Measurements from ENCODE around the gene IER5L. TPM values are rescaled to one million over a fixed set of nuclear protein-coding genes. Genes with fewer than 3 reads are reported as not detected.
"Not testable (repeated sequence)": the region's sequence is repeated elsewhere in the genome, so short reads cannot be mapped to it uniquely, and the experiment has no call there.

Gene IER5L
- total RNA-seq, 2 experiments from 2014 or later = 8.6 to 8.8 TPM

GRCh38 chr9:129200255-129200654 lies 22.2 kb upstream of the IER5L start:
- no peak for DNase-seq
- POLR2A ChIA-PET = no interaction called here
- Mint-ChIP-seq H3K9me3 (no peaks in the 10 kb centered on the region), H3K36me3 (no peaks in the 10 kb centered on the region), H3K27ac (no peak overlapping the region), H3K4me3 (no peak overlapping the region), H3K27me3 (peaks cover 10% of the 10 kb centered on the region), H3K4me1 (peaks cover 3% of the 10 kb centered on the region)
- no peak for ATAC-seq (ENCODE audit: low read depth)

GRCh38 chr9:129199044-129199435 lies 21.0 kb upstream of the IER5L start:
- POLR2A ChIA-PET = interaction anchor here (1.5 kb wide), 1 partner anchor 22 kb away, joined by 4 read pairs; no protein-coding TSS in a partner anchor
- Mint-ChIP-seq H3K9me3 (no peaks in the 10 kb centered on the region), H3K27ac (no peak overlapping the region), H3K4me1 (peaks cover 3% of the 10 kb centered on the region), H3K36me3 (no peaks in the 10 kb centered on the region), H3K27me3 (peaks cover 16% of the 10 kb centered on the region), H3K4me3 (no peak overlapping the region)
- no peak for DNase-seq
- no peak for ATAC-seq (ENCODE audit: low read depth)

DNA sequence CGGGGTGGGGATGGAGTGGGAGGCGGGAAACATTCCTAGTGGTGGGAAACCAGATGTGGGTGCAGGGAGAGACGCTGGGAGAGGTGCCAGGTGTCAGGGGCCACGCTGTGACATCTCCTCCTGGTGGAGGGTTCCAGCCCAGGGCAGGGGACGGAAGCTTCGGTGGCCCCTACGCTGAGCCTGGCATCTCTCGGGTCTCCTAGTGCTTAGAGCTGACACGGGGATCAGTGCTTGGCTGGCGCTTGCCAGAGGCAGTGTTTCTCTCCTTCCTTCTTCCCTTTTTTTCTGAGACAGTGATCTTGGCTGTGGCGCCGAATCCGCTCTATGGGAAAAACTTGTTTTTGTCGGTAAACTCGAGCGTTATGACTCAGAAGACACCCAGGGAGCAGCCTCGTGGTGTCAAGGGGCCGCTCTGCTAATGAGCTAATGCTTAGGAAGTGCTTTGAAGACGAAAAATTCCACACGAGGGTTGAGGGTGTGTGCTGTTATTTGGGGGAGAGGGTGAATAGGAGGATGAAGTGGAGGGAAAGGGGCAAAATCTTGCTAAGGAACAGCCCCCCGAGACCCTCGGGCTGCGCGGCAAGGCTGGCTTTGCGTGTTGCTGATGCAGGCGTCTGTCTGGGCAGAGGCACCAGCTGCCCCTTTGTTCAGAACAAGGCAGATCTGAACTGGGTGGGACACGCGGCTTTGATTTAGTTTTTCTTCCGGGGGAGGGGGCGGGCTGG lies 20.4 kb upstream of the IER5L start:
- DNase-seq (no peak), ATAC-seq (ENCODE audit: low read depth) (no peak)
- Mint-ChIP-seq H3K36me3 (no peaks in the 10 kb centered on the region), H3K27me3 (peaks cover 16% of the 10 kb centered on the region), H3K9me3 (no peaks in the 10 kb centered on the region), H3K4me1 (peaks cover 3% of the 10 kb centered on the region), H3K4me3 (no peak overlapping the region), H3K27ac (no peak overlapping the region)
- POLR2A ChIA-PET = interaction anchor here (1.5 kb wide), 1 partner anchor 21 kb away, joined by 4 read pairs; no protein-coding TSS in a partner anchor

- Mint-ChIP-seq H3K9me3 (peaks cover 3% of the 10 kb centered on the region), H3K36me3 (no peaks in the 10 kb centered on the region), H3K4me3 (no peak overlapping the region), H3K27me3 (peaks cover 16% of the 10 kb centered on the region), H3K27ac (no peak overlapping the region), H3K4me1 (peaks cover 1% of the 10 kb centered on the region)
- ATAC-seq (ENCODE audit: low read depth) (no peak), DNase-seq (no peak)
- POLR2A ChIA-PET = interaction anchor here (0.9 kb wide), 1 partner anchor 20 kb away, joined by 3 read pairs; the partner anchor contains the start of gene IER5L
Measured at GRCh38 chr9:129197978-129198318, 19.9 kb upstream of the IER5L start.

DNA sequence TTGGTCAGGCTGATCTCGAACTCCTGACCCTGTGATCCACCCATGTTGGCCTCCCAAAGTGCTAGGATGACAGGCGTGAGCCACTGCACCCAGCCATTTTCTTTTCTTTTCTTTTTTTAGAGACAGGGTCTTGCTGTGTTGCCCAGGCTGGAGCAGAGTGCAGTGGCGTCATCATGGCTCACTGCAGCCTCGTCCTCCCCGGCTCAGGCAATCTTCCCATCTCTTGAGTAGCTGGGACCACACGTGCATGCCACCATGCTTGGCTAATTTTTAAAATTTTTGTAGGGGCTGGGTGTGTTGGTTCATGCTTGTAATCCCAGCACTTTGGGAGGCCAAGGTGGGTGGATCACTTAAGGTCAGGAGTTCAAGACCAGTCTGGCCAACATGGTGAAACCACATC lies 19.0 kb upstream of the IER5L start:
- POLR2A ChIA-PET = interaction anchor here (0.9 kb wide), 1 partner anchor 19 kb away, joined by 3 read pairs; the partner anchor contains the start of gene IER5L
- not testable (repeated sequence) for H3K4me3 Mint-ChIP-seq; DNase-seq; H3K27ac Mint-ChIP-seq; H3K36me3 Mint-ChIP-seq; H3K4me1 Mint-ChIP-seq; H3K9me3 Mint-ChIP-seq; ATAC-seq (ENCODE audit: low read depth)
- peaks cover 22% of the 10 kb centered on the region for H3K27me3 Mint-ChIP-seq

DNA sequence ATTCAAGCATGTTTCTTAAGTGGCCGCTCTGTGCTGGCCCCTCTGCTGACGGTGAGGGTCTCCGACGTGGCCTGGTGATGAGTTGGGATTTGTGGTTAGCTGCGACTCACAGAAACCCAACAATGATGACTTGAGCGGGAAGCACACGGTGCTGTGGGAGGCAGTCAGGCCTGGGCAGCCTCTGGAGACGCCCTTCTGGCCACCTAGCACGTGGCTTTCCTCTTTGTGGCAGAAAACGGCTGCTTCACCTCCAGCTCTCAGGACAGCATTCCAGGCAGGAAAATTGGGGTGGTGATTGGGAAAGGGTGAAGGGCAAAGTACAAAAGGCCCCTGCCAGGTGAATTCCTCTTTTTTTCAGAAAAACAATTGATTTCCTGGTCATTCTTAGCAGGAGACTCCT lies 17.5 kb upstream of the IER5L start:
- no peak for ATAC-seq (ENCODE audit: low read depth)
- DNase-seq = no peak
- H3K36me3 Mint-ChIP-seq = no peaks in the 10 kb centered on the region
- H3K4me1 Mint-ChIP-seq = peaks cover 1% of the 10 kb centered on the region
- POLR2A ChIA-PET = no interaction called here
- H3K27ac Mint-ChIP-seq = no peak overlapping the region
- H3K9me3 Mint-ChIP-seq = peaks cover 8% of the 10 kb centered on the region
- H3K4me3 Mint-ChIP-seq = no peak overlapping the region
- peaks cover 23% of the 10 kb centered on the region for H3K27me3 Mint-ChIP-seq

GRCh38 chr9:129194221-129194620 lies 16.2 kb upstream of the IER5L start:
- Mint-ChIP-seq H3K27ac (no peak overlapping the region), H3K36me3 (no peaks in the 10 kb centered on the region), H3K27me3 (peaks cover 23% of the 10 kb centered on the region), H3K4me1 (peaks cover 1% of the 10 kb centered on the region), H3K9me3 (peaks cover 8% of the 10 kb centered on the region), H3K4me3 (no peak overlapping the region)
- POLR2A ChIA-PET = interaction anchor here (0.6 kb wide), 1 partner anchor 13 kb away, joined by 3 read pairs; no protein-coding TSS in a partner anchor
- ATAC-seq (ENCODE audit: low read depth) = no peak
- DNase-seq = no peak

GRCh38 chr9:129193655-129194054 lies 15.6 kb upstream of the IER5L start:
- Mint-ChIP-seq H3K9me3 (peaks cover 8% of the 10 kb centered on the region), H3K4me3 (no peak overlapping the region), H3K4me1 (no peaks in the 10 kb centered on the region), H3K36me3 (no peaks in the 10 kb centered on the region), H3K27me3 (peaks cover 23% of the 10 kb centered on the region), H3K27ac (no peak overlapping the region)
- POLR2A ChIA-PET = interaction anchor here (0.6 kb wide), 1 partner anchor 13 kb away, joined by 3 read pairs; no protein-coding TSS in a partner anchor
- ATAC-seq (ENCODE audit: low read depth) = no peak
- no peak for DNase-seq

- H3K9me3 Mint-ChIP-seq = peaks cover 8% of the 10 kb centered on the region
- POLR2A ChIA-PET = no interaction called here
- no peak overlapping the region for H3K27ac Mint-ChIP-seq
- no peaks in the 10 kb centered on the region for H3K4me1 Mint-ChIP-seq
- H3K36me3 Mint-ChIP-seq = no peaks in the 10 kb centered on the region
- H3K4me3 Mint-ChIP-seq = no peak overlapping the region
- ATAC-seq (ENCODE audit: low read depth) (no peak), DNase-seq (no peak)
- peaks cover 14% of the 10 kb centered on the region for H3K27me3 Mint-ChIP-seq
Measured at GRCh38 chr9:129191234-129191633, 13.2 kb upstream of the IER5L start.

- H3K36me3 Mint-ChIP-seq; DNase-seq; H3K4me3 Mint-ChIP-seq; H3K9me3 Mint-ChIP-seq; H3K4me1 Mint-ChIP-seq; ATAC-seq (ENCODE audit: low read depth); POLR2A ChIA-PET; H3K27ac Mint-ChIP-seq: not testable (repeated sequence)
- peaks cover 14% of the 10 kb centered on the region for H3K27me3 Mint-ChIP-seq
Measured at GRCh38 chr9:129189971-129190370, 11.9 kb upstream of the IER5L start.

GRCh38 chr9:129187042-129187441 lies 9.0 kb upstream of the IER5L start:
- H3K27me3 Mint-ChIP-seq = peaks cover 1% of the 10 kb centered on the region
- peaks cover 2% of the 10 kb centered on the region for H3K9me3 Mint-ChIP-seq
- POLR2A ChIA-PET = interaction anchor here (2.2 kb wide), 1 partner anchor 9 kb away, joined by 10 read pairs; the partner anchor contains the start of gene IER5L
- ATAC-seq (ENCODE audit: low read depth) (no peak), DNase-seq (no peak)
- H3K36me3 Mint-ChIP-seq = no peaks in the 10 kb centered on the region
- no peak overlapping the region for H3K4me3 Mint-ChIP-seq
- peaks cover 3% of the 10 kb centered on the region for H3K4me1 Mint-ChIP-seq
- H3K27ac Mint-ChIP-seq = no peak overlapping the region

- Mint-ChIP-seq H3K27ac (no peak overlapping the region), H3K4me1 (peaks cover 3% of the 10 kb centered on the region), H3K4me3 (no peak overlapping the region), H3K9me3 (no peaks in the 10 kb centered on the region), H3K36me3 (no peaks in the 10 kb centered on the region), H3K27me3 (no peaks in the 10 kb centered on the region)
- ATAC-seq (ENCODE audit: low read depth) (no peak), DNase-seq (no peak)
- POLR2A ChIA-PET = no interaction called here
Measured at GRCh38 chr9:129185991-129186390, 7.9 kb upstream of the IER5L start.

DNA sequence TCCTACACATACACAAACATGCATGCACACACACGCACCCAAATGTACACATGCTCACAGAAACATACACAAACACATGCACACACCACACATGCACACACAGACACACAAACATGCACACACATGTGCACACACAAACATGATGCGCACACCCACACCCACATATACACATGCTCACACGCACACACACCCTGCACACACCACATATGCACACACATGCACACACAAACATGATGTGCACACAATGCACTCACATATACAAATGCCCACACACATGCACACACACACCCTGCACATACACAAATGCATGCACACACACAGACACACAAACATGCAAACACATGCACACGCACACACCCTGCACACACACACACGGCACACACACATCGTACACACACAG lies 7.3 kb upstream of the IER5L start:
- Mint-ChIP-seq H3K27me3 (no peaks in the 10 kb centered on the region), H3K4me1 (peaks cover 3% of the 10 kb centered on the region), H3K27ac (no peak overlapping the region), H3K36me3 (no peaks in the 10 kb centered on the region), H3K4me3 (no peak overlapping the region), H3K9me3 (no peaks in the 10 kb centered on the region)
- no peak for ATAC-seq (ENCODE audit: low read depth)
- no peak for DNase-seq
- POLR2A ChIA-PET = no interaction called here

DNA sequence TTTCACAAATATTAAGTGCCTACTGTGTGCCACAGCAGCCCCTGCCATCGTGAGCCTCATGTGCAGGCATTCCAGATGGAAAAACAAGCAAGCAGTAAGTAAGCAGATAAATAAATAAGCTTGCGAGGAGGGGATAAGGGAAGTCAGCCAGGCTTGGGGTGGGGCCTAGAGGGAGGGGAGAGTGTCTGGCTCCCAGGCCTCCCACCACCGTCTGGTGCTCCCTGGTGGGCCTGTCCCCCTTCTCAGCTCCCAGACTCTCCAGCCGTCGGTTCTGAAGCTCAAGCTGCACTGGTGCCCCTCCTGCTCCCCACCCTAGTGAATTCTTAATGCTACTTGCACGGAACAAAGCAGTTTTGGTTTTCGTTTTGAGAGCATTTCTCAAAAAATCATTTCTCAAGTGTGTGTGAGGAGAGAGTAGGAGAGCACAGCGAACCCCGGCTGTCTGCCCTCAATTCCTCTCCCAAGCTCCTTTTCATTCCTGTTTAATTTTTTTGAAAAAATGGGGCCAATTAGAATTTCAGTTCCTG lies 6.6 kb upstream of the IER5L start:
- no peak overlapping the region for H3K27ac Mint-ChIP-seq

More for the DNA sequence above, 6.6 kb upstream of the IER5L start:
- no peaks in the 10 kb centered on the region for H3K9me3 Mint-ChIP-seq
- H3K27me3 Mint-ChIP-seq = no peaks in the 10 kb centered on the region
- no peak for ATAC-seq (ENCODE audit: low read depth)
- no peaks in the 10 kb centered on the region for H3K36me3 Mint-ChIP-seq
- DNase-seq = no peak
- POLR2A ChIA-PET = no interaction called here
- H3K4me1 Mint-ChIP-seq = peaks cover 3% of the 10 kb centered on the region
- H3K4me3 Mint-ChIP-seq = no peak overlapping the region

Measured in activated naive CD8-positive, alpha-beta T cell treated with anti-CD3 and anti-CD28 coated beads, Interleukin-2, amount 10 ng/mL, durations not matched to agents 7 days and 5 days (primary cell).